Sigmoid colon (tissue), 4 donors: Measurements from ENCODE around the gene COG5.

Experiments
- EP300 ChIP-seq, 4 donors: sonication (generic); formaldehyde crosslinking; IDR thresholded peaks; one replicate each; pipeline ENCODE4 v1.6.1; 2017; ENCODE audit warnings: antibody characterized with exemption in 4 of 4
- POLR2A ChIP-seq, 2 donors: fragments of 450-650 bp; IDR thresholded peaks; one replicate each; pipeline ENCODE4 v1.6.1; 2016; ENCODE audit warnings: antibody characterized with exemption in 2 of 2, mild to moderate bottlenecking in 2 of 2, moderate library complexity in 2 of 2
- POLR2AphosphoS5 ChIP-seq, 4 donors: sonication (generic); formaldehyde crosslinking; IDR thresholded peaks; one replicate each; pipeline ENCODE4 v1.6.1; 2017; ENCODE audit warnings: antibody characterized with exemption in 4 of 4
- TF ChIP-seq, protein P1 (sequence below), 4 experiments: fragments of 450-650 bp in 3 of 4; fragments of 200-600 bp in 1 of 4; IDR thresholded peaks; one replicate each; pipeline ENCODE4 v1.5.1; 2016 to 2019; ENCODE audit warnings: antibody characterized with exemption in 4 of 4, mild to moderate bottlenecking in 3 of 4, moderate library complexity in 2 of 4

DNA sequence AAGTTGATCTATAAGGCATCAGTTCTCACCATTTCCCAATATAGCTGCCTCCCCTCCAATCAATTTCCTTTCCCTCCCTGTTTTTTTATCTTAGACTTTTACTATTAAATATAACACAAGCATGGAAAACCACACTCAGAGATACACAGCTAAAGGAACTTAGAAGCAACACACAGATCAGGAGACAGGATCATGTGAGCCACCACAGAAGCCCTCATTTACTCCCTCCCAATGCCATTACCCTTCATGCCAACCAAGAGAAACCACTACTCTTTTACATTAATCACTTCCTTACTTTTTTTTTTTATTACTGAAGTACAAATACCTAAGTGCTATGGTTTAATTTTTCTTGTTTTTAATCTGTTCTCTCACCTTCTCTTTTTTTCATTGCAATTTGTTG, 33.0 kb downstream of the COG5 start:
- TF ChIP-seq, protein P1, sequence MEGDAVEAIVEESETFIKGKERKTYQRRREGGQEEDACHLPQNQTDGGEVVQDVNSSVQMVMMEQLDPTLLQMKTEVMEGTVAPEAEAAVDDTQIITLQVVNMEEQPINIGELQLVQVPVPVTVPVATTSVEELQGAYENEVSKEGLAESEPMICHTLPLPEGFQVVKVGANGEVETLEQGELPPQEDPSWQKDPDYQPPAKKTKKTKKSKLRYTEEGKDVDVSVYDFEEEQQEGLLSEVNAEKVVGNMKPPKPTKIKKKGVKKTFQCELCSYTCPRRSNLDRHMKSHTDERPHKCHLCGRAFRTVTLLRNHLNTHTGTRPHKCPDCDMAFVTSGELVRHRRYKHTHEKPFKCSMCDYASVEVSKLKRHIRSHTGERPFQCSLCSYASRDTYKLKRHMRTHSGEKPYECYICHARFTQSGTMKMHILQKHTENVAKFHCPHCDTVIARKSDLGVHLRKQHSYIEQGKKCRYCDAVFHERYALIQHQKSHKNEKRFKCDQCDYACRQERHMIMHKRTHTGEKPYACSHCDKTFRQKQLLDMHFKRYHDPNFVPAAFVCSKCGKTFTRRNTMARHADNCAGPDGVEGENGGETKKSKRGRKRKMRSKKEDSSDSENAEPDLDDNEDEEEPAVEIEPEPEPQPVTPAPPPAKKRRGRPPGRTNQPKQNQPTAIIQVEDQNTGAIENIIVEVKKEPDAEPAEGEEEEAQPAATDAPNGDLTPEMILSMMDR (IDR thresholded peaks at IDR 0.05), result no peak
- TF ChIP-seq POLR2AphosphoS5 (IDR thresholded peaks at IDR 0.05), result no peak
- no peak for TF ChIP-seq POLR2A (IDR thresholded peaks at IDR 0.05)
- TF ChIP-seq EP300 (IDR thresholded peaks at IDR 0.05), result no peak
